PC-3 (cell line): ENCODE results near the gene MRM2.

ENCODE experiments used
- CTCF ChIP-seq: fragments of 300-600 bp; sonication (generic); conservative IDR thresholded peaks from 2 replicates; pipeline ENCODE4 v1.5.1; 2017; ENCODE audit warnings: antibody characterized with exemption, low read depth, mild to moderate bottlenecking, low read length
- EZH2phosphoT487 ChIP-seq: fragments of 300-600 bp; sonication (generic); IDR thresholded peaks from 2 replicates; pipeline ENCODE4 v1.6.1; 2018; ENCODE audit warnings: mild to moderate bottlenecking, antibody characterized with exemption, low read length, borderline replicate concordance

GRCh38 chr7:2197436-2198155 is 44.4 kb downstream of the MRM2 start:
- TF ChIP-seq CTCF (no peak), EZH2phosphoT487 (no peak)
